Muscle of arm (tissue), 12 donors: Measurements from ENCODE around the gene INTS11. TPM values are rescaled to one million over a fixed set of nuclear protein-coding genes. Genes with fewer than 3 reads are reported as not detected.
"Not testable (repeated sequence)": the region's sequence is repeated elsewhere in the genome, so short reads cannot be mapped to it uniquely, and the experiment has no call there.

Source experiments
- DNase-seq: peaks from one replicate; pipeline ENCODE4 v3.0.0-alpha.2; 2013
- polyA plus RNA-seq, 12 donors: library from polyadenylated mRNA; unstranded; fragments of 120-200 nt; gene quantifications; one replicate each; pipeline ENCODE4 v1.2.1, GENCODE V29; 2013; ENCODE audit not compliant: insufficient read length in 12 of 12

INTS11 gene
- polyA plus RNA-seq, 12 donors, result 60.1 to 138 (median 75.5) TPM; not detected in 1

DNA sequence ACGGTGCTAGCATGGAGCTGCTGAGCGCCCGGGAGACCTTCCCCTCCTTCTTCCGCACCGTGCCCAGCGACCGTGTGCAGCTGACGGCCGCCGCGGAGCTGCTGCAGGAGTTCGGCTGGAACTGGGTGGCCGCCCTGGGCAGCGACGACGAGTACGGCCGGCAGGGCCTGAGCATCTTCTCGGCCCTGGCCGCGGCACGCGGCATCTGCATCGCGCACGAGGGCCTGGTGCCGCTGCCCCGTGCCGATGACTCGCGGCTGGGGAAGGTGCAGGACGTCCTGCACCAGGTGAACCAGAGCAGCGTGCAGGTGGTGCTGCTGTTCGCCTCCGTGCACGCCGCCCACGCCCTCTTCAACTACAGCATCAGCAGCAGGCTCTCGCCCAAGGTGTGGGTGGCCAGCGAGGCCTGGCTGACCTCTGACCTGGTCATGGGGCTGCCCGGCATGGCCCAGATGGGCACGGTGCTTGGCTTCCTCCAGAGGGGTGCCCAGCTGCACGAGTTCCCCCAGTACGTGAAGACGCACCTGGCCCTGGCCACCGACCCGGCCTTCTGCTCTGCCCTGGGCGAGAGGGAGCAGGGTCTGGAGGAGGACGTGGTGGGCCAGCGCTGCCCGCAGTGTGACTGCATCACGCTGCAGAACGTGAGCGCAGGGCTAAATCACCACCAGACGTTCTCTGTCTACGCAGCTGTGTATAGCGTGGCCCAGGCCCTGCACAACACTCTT is 7.7 kb upstream of the INTS11 start:
- DNase-seq, result no peak

DNA sequence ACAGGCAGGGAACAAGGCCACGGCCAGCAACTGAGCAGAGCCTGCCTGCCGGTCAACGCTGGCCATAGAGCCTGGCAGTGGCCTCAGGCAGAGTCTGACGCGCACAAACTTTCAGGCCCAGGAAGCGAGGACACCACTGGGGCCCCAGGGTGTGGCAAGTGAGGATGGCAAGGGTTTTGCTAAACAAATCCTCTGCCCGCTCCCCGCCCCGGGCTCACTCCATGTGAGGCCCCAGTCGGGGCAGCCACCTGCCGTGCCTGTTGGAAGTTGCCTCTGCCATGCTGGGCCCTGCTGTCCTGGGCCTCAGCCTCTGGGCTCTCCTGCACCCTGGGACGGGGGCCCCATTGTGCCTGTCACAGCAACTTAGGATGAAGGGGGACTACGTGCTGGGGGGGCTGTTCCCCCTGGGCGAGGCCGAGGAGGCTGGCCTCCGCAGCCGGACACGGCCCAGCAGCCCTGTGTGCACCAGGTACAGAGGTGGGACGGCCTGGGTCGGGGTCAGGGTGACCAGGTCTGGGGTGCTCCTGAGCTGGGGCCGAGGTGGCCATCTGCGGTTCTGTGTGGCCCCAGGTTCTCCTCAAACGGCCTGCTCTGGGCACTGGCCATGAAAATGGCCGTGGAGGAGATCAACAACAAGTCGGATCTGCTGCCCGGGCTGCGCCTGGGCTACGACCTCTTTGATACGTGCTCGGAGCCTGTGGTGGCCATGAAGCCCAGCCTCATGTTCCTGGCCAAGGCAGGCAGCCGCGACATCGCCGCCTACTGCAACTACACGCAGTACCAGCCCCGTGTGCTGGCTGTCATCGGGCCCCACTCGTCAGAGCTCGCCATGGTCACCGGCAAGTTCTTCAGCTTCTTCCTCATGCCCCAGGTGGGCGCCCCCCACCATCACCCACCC is 6.9 kb upstream of the INTS11 start, which contains the start of gene TAS1R3:
TSS of gene TAS1R3 (plus strand) at position 213 of the 898 bp plus-strand sequence. CDS start at position 279, 66 bp downstream.
- DNase-seq, result no peak

DNA sequence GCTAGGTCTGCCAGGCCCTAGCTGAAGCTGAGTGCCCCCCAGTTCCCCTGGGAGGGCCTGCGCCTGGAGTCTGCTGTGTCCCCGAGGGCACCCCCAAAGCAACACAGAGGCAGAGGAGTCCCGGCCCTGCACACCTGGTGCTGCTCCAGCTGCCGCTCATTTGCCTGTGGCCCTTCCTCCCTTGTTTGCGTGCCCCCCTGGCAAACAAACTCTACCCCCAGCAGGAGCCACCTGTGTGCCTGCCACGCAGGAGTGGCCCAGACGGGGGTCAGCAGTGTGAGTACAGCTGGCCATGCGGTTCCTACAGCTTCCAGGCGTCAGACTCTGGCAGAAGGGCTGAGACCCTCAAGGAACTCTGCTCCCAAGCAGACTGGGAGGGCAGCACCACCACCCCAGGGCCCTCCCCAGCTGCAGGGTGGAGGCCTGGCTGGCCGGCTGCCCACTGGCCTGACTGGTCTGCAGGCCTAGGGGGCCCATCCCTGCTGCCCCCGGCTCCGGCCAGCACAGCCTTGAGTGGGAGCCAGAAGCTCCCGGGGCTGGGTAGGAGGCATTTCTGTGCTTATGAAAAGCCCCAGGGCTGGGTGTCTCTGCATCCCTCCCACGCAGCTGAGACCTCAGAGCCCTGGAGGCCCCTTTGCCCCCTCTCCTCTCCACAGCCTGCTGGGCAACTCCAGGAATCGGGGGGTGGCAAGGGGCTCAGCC is 6.1 kb upstream of the INTS11 start:
- no peak for DNase-seq

DNA sequence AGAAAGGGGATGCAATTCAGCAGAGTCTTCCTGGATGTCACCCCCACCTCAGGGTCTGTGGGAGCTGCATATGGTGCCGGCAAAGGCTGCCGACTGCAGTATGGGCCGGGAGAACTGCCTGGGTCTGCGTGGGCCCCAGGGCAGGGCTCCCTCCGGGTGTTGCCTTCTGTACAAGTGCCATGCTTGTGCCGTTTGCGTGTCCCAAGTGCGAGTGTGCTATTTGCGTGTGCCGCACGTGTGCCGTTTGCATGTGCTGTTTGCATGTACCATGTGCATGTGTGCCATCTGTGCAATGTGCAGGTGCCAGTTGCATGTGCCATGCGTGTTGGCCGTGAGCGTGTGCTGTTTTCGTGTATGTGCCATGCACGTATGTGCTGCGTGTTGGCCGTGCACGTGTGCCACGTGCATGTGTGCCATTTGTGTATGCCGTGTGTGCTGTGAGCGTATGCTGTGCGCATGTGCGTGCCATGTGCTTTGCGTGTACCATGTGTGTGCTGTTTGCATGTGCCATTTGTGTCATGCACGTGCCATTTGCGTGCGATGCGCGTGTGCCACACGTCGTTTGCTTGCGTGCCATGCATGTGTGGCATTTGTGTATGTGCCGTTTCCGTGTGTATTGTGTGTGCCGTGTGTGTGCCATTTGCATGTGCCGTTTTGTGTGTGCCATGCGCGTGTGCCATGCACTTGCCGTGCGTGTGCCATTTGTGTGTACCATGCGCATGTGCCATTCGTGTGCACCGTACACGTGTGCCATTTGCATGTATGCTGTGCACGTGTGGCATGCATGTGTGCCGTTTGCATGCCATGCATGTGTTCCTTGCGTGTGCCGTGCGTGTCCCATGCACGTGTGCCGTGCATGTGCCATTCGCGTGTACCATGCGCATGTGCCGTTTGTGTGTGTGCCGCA is 5.1 kb upstream of the INTS11 start:
- no peak for DNase-seq

DNA sequence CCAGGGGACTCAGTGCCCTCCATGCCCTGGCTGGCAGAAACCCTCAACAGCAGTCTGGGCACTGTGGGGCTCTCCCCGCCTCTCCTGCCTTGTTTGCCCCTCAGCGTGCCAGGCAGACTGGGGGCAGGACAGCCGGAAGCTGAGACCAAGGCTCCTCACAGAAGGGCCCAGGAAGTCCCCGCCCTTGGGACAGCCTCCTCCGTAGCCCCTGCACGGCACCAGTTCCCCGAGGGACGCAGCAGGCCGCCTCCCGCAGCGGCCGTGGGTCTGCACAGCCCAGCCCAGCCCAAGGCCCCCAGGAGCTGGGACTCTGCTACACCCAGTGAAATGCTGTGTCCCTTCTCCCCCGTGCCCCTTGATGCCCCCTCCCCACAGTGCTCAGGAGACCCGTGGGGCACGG is 3.8 kb upstream of the INTS11 start:
- DNase-seq, result no peak

DNA sequence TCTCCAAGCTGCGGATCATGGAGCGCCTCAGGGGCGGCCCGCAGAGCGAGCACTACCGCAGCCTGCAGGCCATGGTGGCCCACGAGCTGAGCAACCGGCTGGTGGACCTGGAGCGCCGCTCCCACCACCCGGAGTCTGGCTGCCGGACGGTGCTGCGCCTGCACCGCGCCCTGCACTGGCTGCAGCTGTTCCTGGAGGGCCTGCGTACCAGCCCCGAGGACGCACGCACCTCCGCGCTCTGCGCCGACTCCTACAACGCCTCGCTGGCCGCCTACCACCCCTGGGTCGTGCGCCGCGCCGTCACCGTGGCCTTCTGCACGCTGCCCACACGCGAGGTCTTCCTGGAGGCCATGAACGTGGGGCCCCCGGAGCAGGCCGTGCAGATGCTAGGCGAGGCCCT is 2.8 kb upstream of the INTS11 start:
- DNase-seq, result no peak

DNA sequence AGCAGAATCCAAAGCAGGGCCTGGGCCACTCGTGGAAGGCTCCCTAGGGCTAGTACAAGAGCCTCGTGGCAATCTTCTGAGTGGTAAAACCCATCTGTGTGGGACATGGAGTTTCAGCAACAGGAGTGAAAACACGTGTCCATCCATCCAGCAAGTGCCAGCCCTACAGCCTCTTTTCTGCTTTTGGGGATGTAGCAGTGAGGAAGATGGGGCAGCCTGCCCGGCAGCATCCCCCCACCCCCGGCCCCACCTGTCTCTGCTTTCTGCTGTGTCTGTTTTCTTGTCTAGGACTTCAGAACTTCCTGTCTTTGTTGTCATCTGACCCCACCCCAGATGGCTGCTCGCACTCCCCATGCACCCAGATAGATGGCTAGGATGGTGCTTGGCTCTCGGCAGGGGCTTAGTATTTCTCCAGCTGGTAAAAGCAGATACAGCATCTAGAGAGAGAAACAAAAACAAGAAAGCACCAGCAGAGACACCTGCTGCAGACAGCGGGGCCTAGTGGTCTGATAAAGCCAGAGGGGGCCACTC is 1.7 kb upstream of the INTS11 start:
- no peak for DNase-seq

DNA sequence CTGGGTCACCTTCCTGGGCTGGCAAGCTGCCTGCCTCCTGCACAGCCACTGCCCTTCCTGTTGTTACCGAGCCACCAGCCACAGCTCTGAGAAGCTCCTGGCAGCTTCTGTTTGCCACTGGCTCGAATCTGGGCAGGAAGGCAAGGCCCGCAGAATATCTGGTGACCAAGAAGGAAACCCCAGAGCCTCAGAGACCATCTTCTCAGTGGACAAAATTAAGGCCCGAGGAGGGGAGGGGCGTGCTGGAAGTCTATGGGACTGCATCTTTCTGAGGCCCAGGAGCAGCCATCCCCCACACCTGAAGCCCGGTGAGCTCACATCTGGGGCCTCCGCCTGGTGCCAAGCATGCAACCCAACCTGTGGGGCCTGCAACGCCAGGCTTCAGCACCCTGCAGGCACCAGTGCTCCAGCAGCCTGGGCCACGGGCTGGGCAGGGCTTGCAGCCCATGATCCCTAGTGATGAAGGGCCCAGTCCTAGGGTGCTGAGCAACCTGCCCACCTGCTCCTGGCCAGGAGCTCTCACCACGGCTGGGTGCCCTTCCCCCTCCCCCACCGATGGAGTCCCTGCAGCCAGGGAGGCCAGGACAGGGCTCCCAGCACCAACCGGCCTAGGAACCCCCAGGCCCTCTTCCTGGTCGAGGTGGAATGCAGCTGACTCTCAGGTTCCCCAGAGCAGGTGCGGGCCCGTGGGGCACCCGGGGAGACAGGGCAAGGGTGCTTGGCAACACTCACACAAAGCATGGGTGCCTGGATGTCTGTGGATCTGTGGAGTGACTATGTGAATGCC is 1.0 kb upstream of the INTS11 start:
- no peak for DNase-seq

DNA sequence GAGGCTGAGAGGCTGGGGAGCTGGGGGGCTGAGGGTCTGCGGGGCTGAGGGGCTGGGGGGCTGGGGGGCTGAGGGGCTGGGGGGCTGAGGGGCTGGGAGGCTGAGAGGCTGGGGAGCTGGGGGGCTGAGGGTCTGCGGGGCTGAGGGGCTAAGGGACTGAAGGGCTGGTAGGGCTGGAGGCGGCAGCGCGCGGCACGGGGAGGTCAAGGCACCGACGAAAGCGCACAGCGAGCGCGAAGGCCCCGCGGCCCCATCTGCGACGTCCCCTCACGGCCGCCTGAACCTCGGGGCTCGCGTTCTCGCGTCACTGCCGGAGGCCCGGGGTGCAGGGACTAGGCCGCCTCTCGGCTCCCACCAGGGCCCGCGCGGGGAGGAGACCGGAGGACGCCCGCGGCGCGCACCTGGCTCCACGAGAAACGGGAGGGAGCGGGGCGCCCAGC is 356 bp downstream of the INTS11 start:
- no peak for DNase-seq

DNA sequence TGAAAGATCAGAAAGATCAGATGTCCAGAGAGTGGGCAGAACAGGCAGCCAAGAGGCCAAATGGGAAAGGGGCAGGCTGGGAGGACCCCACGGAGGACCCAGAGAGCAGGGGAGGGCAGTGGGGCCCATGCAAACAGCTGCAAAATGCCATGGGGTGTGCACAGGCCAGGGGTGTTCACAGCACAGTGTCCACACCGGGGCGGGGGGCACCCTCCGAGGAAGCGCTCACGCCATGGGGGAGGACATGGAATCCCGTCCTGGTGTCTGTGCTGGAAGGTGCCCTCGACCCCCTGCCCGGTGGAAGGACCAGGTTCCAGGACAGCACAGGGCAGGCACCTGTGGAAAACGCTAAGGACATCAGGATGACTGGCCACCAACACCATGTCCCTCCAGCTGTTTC is 1.5 kb downstream of the INTS11 start:
- DNase-seq, result no peak

DNA sequence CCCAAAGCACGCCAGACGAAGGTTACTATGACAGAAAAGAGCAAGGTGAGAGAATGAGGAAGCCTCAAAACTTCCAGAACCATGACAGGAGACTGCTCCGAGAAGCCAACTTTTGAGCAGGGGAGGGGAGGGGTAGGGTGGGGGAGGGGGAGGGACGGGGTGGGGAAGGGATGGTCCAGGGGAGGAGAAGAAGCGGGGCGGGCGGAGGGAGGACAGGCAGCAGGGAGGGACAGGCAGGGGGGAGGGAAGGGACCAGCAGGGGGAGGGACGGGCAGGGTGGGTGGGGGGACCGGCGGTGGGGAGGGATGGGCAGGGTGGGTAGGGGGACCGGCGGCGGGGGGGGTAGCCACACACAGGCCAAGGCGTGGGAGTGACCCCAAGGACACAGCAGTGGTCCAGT is 2.0 kb downstream of the INTS11 start:
- DNase-seq, result no peak

DNA sequence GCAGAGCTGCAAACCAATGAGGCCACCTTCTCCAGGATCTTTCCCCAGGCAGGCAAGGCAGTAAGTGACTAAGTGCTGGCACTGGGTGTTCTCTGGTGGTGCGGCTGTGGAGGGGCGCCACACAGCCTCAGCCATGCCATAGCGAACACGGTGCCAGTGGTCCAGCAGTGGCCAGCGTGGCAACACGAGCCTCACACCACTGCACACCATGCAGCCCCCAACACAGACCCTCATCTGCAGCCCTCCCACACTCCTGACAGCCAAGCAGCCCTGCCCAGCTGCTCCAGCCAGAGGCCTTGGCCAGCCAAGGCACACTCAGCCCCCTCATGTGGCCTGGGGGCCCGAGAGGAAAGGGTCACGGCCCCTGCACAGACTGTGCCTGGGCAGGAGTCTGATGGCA is 3.0 kb downstream of the INTS11 start:
- DNase-seq, result no peak

DNA sequence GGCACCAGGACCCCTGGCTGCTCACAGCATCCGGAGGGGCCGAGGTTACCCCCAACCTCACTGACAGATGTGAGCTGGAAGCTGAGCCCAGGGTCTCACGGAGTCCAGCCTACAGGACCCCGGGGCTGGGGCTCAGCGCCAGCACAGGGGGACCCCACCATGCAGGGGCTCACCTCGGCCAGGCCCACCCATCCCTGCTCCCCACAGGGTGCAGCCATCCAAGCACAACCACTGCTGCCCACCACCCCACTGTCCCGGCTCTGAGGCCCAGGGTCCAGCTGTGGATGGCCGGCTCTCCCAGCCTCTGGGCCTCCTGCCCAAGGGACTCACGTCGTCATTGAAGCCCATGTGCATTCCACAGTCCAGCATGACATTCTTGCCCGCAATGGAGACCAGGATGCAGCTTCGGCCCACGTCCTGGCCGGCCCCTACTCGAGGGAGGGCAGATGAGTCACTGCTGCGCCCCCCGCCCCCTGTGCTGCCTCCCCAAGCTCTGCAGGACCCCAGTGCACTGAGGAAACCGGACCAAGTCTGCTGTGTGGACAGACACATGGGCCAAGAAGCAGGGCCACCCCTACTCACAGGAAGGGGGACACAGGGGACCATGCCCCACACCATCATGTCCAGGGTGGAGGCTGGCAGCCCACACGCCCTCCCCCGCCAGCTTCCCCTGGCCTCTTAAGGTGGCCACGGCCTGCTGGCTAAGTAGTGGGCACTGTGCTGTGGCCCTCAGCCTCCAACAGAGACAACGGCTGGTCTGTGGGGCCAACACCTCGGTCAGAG is 3.6 kb downstream of the INTS11 start:
- DNase-seq, result no peak

DNA sequence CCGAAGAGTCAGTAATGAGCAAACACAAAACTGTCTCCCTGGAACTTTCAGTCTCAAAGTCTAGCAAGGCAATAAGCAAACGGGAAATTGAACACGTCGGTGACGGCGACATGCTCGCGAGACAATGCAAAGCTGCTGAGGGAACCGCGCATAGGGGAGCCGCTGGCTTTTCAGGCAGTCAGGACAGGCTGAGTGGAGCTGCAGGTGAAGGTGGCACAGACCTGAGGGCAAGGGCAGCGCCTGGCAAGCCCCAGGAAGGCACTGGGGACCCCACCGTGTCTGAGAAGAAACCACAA is 4.9 kb downstream of the INTS11 start:
- DNase-seq, result no peak

DNA sequence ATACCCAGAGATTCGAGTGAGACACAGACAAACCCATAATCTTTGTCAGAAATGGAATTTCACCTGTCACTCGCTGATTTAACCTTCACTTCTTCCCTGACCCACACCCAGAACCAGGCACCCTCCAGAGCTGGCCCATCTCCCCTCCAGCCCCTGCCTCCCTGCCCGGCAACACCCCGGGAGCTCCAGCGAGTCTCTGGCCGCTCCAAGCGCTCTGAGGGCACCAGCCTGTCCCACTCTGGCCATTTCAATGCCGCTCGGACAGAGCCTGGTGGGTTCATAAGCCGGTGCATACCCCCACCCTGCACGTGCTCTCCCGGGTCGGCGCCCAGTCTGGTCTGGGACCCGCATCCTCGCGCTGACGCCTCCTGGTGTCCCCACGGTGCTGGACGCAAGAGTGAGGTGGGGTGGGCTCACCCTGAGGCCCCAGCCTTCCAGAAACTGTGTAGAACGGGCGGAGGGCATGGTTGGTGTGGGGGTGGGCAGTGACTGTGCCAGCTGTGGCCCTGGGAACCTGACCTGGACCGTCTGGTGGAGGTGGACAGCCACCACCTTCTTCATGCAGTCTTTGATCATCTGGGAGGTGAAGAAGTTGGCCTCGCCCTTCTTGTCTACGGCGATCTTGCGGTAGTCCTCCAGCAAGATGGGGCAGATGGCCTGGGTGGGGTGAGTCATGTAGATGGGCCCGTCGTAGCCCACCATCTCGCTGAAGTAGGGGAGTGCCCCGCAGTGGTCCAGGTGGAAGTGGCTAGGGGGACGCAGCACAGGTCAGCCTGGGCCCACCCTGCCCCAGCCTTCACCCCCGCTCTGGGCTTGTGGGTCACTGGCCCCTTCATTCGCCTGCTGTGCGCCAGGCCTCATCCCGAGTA is 5.4 kb downstream of the INTS11 start:
- DNase-seq, result no peak

DNA sequence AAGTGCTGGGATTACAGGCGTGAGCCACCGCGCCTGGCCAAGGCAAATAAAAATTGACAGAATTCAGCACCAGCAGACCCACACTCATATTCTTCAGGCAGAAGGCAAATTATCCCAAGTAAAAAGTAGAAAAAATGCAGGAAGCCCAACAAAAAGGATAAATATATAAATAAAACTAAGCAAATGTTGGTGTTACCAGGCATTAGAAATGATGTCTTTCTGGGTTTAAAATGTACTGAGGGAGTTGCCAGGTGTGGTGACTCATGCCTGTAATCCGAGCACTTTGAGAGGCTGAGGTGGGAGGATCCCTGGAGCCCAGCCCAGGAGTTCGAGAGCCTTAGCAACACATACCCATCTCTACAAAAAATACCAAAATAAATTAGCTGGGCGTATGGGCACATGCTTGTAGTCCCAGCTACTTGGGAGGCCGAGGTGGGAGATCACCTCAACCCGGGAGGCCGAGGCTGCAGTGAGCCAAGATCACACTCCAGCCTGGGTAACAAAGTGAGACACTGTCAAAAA is 6.3 kb downstream of the INTS11 start:
- DNase-seq, result peak; percentile 62

DNA sequence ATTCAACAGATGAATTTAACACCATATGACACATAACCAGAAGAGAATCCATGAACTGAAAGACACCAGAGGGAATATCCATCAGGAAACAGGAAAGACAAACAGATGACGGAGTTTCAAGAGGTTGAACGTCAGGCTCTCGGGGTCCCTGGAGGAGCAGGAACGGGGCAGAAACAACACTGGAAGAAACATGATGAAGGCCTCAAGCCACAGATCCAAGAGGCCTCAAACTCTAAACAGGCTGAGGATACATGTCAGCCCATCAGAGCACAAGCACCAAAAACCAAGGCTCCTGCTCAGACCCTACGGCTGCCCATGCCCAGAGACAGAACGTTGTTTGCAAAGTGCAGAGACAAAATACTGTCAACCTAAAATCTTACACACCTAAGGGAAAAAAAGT is 7.0 kb downstream of the INTS11 start:
- no peak for DNase-seq

DNA sequence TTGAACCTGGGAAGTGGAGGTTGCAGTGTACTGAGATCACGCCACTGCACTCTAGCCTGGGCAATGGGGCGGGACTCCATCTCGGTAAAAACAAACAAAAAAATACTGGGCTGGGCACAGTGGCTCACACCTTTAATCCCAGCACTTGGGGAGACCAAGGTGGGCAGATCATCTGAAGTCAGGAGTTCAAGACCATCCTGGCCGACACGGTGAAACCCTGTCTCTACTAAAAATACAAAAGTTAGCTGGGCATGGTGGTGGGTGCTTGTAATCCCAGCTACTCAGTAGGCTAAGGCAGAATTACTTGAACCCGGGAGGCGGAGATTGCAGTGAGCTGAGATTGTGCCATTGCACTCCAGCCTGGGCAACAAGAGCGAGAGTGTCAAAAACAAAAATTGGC is 8.3 kb downstream of the INTS11 start:
- not testable (repeated sequence) for DNase-seq
